Hepatocyte (in vitro differentiated cells): Measurements from ENCODE around the gene ITGB1BP1.

Experiments used
- CTCF ChIP-seq: fragments of 200-600 bp; sonication (generic); IDR thresholded peaks from 2 replicates; pipeline ENCODE4 v1.5.1; 2016; ENCODE audit warnings: antibody characterized with exemption, mild to moderate bottlenecking; ENCODE audit not compliant: poor library complexity
- EZH2phosphoT487 ChIP-seq: fragments of 200-600 bp; sonication (generic); IDR thresholded peaks from one replicate; pipeline ENCODE4 v1.6.1; 2018; ENCODE audit warnings: antibody characterized with exemption, mild to moderate bottlenecking, low read depth, moderate library complexity; ENCODE audit not compliant: unreplicated experiment, severe bottlenecking

DNA sequence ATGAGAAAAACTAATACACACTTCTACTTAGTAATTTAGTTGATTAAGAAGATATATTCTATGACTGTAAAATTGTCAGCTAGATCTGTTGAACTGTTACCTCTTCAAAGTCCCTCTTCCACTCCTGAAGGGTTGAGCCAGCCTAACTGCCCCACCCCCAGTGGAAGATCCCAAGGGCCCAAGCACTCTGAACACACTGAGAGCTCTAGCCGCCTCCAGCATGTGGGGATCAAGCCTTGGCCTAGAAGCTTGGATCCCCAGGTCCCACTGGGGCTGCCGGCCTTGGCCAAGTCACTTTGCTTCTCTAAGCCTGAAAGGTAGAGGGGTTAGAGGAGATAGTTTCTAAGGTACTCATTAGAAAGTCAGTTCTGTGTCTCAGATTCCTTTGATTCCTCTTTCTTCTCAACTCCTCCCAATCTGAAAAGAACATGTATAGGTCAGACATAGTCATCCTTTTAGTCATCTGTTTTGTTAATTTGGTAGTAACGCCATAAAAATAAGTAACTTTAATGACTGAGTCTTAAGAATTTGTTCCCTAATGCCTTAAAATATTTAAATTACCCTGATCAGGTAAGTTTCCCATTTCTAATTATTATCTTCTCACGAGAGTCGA is 5.7 kb upstream of the ITGB1BP1 start:
- TF ChIP-seq EZH2phosphoT487 (no peak), CTCF (no peak)
